SK-N-SH treated with all-trans-retinoic acid at 6 μM for 48 hours (cell line): ENCODE results near the gene NFIL3.

Source experiments
- ATAC-seq: fragments of 200-7000 bp; cut with Tn5 transposase; 3 replicates; pipeline ENCODE4 v1.9.1; 2020; ENCODE audit warnings: mild to moderate bottlenecking, moderate library complexity
- ARNTL ChIP-seq: fragments of 450-650 bp; formaldehyde crosslinking; IDR thresholded peaks from 2 replicates; pipeline ENCODE4 v1.5.0; 2020; ENCODE audit warnings: low read depth, mild to moderate bottlenecking, moderate library complexity, borderline replicate concordance
- BACH2 ChIP-seq: fragments of 250-450 bp; sonication (Bioruptor Pico); IDR thresholded peaks from 2 replicates; pipeline ENCODE4 v1.9.0; 2021; ENCODE audit warnings: mild to moderate bottlenecking, borderline replicate concordance
- CREB5 ChIP-seq: fragments of 250-450 bp; sonication (Bioruptor Pico); IDR thresholded peaks from 2 replicates; pipeline ENCODE4 v1.5.1; 2020; ENCODE audit warnings: low read depth, mild to moderate bottlenecking, moderate library complexity
- CSDC2 ChIP-seq: fragments of 250-450 bp; sonication (Bioruptor Pico); IDR thresholded peaks from 2 replicates; pipeline ENCODE4 v1.5.0; 2020; ENCODE audit warnings: mild to moderate bottlenecking, moderate library complexity
- ESRRG ChIP-seq: fragments of 250-450 bp; sonication (Bioruptor Pico); IDR thresholded peaks from 2 replicates; pipeline ENCODE4 v1.6.1; 2021; ENCODE audit warnings: mild to moderate bottlenecking
- GLIS3 ChIP-seq: fragments of 250-450 bp; sonication (Bioruptor Pico); IDR thresholded peaks from 2 replicates; pipeline ENCODE4 v1.5.0; 2020; ENCODE audit warnings: mild to moderate bottlenecking, moderate library complexity
- ISL1 ChIP-seq: fragments of 250-450 bp; sonication (Bioruptor Pico); IDR thresholded peaks from 2 replicates; pipeline ENCODE4 v2.1.2; 2022; ENCODE audit warnings: mild to moderate bottlenecking, moderate library complexity
- OSR1 ChIP-seq: fragments of 250-450 bp; sonication (Bioruptor Pico); IDR thresholded peaks from 2 replicates; pipeline ENCODE4 v1.8.0; 2022; ENCODE audit warnings: moderate library complexity, mild to moderate bottlenecking, inconsistent platforms
- POU6F1 ChIP-seq: fragments of 250-450 bp; sonication (Bioruptor Pico); IDR thresholded peaks from 2 replicates; pipeline ENCODE4 v1.8.0; 2021; ENCODE audit warnings: low read depth, mild to moderate bottlenecking, moderate library complexity, borderline replicate concordance
- PPARA ChIP-seq: fragments of 250-450 bp; sonication (Bioruptor Pico); IDR thresholded peaks from 2 replicates; pipeline ENCODE4 v1.5.0; 2020; ENCODE audit warnings: mild to moderate bottlenecking, borderline replicate concordance
- RARB ChIP-seq: fragments of 250-450 bp; sonication (Bioruptor Pico); IDR thresholded peaks from 2 replicates; pipeline ENCODE4 v1.8.0; 2021; ENCODE audit warnings: mild to moderate bottlenecking, moderate library complexity
- SNAI2 ChIP-seq: fragments of 250-450 bp; sonication (Bioruptor Pico); IDR thresholded peaks from 2 replicates; pipeline ENCODE4 v1.5.0; 2020; ENCODE audit warnings: mild to moderate bottlenecking, moderate library complexity
- TCF4 ChIP-seq: fragments of 250-450 bp; sonication (Bioruptor Pico); IDR thresholded peaks from 2 replicates; pipeline ENCODE4 v1.8.0; 2021; ENCODE audit warnings: mild to moderate bottlenecking, moderate library complexity, borderline replicate concordance
- TOX ChIP-seq: fragments of 250-450 bp; sonication (Bioruptor Pico); IDR thresholded peaks from 2 replicates; pipeline ENCODE4 v1.8.0; 2021; ENCODE audit warnings: mild to moderate bottlenecking, moderate library complexity, borderline replicate concordance
- ZC3H10 ChIP-seq: fragments of 250-450 bp; sonication (Bioruptor Pico); IDR thresholded peaks from 2 replicates; pipeline ENCODE4 v1.5.1; 2021; ENCODE audit warnings: mild to moderate bottlenecking, moderate library complexity
- ZFP3 ChIP-seq: fragments of 250-450 bp; sonication (Bioruptor Pico); IDR thresholded peaks from 2 replicates; pipeline ENCODE4 v1.5.0; 2020; ENCODE audit warnings: mild to moderate bottlenecking, moderate library complexity
- ZFP30 ChIP-seq: fragments of 450-650 bp; formaldehyde crosslinking; IDR thresholded peaks from 2 replicates; pipeline ENCODE4 v1.5.0; 2022; ENCODE audit warnings: mild to moderate bottlenecking, moderate library complexity
- ZNF565 ChIP-seq: fragments of 450-650 bp; formaldehyde crosslinking; conservative IDR thresholded peaks from 2 replicates; pipeline ENCODE4 v1.5.0; 2020; ENCODE audit warnings: low read depth, mild to moderate bottlenecking, moderate library complexity
- ZNF70 ChIP-seq: fragments of 450-650 bp; formaldehyde crosslinking; IDR thresholded peaks from 2 replicates; pipeline ENCODE4 v1.5.0; 2020; ENCODE audit warnings: mild to moderate bottlenecking, moderate library complexity
- ZNF8 ChIP-seq: fragments of 450-650 bp; formaldehyde crosslinking; IDR thresholded peaks from 2 replicates; pipeline ENCODE4 v1.5.0; 2020; ENCODE audit warnings: mild to moderate bottlenecking, moderate library complexity
- TF ChIP-seq, protein P1 (sequence below): fragments of 250-450 bp; sonication (Bioruptor Pico); IDR thresholded peaks from 2 replicates; pipeline ENCODE4 v1.5.0; 2020; ENCODE audit warnings: mild to moderate bottlenecking, moderate library complexity
- TF ChIP-seq, protein P2 (sequence below): fragments of 250-450 bp; sonication (Bioruptor Pico); IDR thresholded peaks from 2 replicates; pipeline ENCODE4 v1.8.0; 2020; ENCODE audit warnings: mild to moderate bottlenecking, moderate library complexity, borderline replicate concordance

Gene NFIL3

DNA sequence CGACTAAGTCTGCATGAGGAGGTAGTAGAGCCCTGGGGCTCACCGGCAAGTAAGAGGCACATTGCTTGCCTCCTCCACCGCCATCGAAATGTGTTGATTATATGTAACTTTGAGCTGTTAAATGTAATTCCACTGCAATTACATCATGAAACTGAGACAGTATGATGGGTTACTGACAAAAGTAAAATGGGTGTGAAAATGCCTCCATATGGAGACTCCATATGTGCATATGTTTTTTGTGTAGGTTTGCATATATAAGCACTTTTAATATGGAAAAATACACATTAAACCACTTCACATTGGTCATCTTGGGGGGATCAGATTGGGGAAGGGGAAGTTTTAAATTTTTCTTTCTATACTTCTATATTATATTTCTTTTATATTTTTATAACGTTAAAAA, 29.8 kb downstream of the NFIL3 start:
- TF ChIP-seq SNAI2 (CRISPR knock-in tag) (no peak), BACH2 (CRISPR knock-in tag) (no peak), ZC3H10 (CRISPR knock-in tag) (no peak), RARB (no peak), ZNF70 (no peak), CSDC2 (CRISPR knock-in tag) (no peak), PPARA (no peak), ISL1 (CRISPR knock-in tag) (no peak), ZNF565 (no peak), ESRRG (no peak), TOX (CRISPR knock-in tag) (no peak), ZNF8 (CRISPR knock-in tag) (no peak), GLIS3 (no peak), CREB5 (no peak)
- TF ChIP-seq, protein P1, sequence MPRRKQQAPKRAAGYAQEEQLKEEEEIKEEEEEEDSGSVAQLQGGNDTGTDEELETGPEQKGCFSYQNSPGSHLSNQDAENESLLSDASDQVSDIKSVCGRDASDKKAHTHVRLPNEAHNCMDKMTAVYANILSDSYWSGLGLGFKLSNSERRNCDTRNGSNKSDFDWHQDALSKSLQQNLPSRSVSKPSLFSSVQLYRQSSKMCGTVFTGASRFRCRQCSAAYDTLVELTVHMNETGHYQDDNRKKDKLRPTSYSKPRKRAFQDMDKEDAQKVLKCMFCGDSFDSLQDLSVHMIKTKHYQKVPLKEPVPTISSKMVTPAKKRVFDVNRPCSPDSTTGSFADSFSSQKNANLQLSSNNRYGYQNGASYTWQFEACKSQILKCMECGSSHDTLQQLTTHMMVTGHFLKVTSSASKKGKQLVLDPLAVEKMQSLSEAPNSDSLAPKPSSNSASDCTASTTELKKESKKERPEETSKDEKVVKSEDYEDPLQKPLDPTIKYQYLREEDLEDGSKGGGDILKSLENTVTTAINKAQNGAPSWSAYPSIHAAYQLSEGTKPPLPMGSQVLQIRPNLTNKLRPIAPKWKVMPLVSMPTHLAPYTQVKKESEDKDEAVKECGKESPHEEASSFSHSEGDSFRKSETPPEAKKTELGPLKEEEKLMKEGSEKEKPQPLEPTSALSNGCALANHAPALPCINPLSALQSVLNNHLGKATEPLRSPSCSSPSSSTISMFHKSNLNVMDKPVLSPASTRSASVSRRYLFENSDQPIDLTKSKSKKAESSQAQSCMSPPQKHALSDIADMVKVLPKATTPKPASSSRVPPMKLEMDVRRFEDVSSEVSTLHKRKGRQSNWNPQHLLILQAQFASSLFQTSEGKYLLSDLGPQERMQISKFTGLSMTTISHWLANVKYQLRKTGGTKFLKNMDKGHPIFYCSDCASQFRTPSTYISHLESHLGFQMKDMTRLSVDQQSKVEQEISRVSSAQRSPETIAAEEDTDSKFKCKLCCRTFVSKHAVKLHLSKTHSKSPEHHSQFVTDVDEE (CRISPR knock-in tag) = no peak
- no peak for ATAC-seq

- no peak for ATAC-seq
- TF ChIP-seq OSR1 (CRISPR knock-in tag) (no peak), ZC3H10 (CRISPR knock-in tag) (no peak), ZNF70 (no peak), PPARA (no peak), GLIS3 (no peak), TOX (CRISPR knock-in tag) (no peak), ZNF565 (no peak), ZFP30 (CRISPR knock-in tag) (no peak), TCF4 (CRISPR knock-in tag) (no peak), POU6F1 (CRISPR knock-in tag) (no peak), SNAI2 (CRISPR knock-in tag) (no peak), ARNTL (CRISPR knock-in tag) (no peak), CSDC2 (CRISPR knock-in tag) (no peak), ZFP3 (CRISPR knock-in tag) (no peak), ZNF8 (CRISPR knock-in tag) (no peak), RARB (no peak), ISL1 (CRISPR knock-in tag) (no peak)
- TF ChIP-seq, protein P1 (CRISPR knock-in tag) = no peak
- TF ChIP-seq, protein P2, sequence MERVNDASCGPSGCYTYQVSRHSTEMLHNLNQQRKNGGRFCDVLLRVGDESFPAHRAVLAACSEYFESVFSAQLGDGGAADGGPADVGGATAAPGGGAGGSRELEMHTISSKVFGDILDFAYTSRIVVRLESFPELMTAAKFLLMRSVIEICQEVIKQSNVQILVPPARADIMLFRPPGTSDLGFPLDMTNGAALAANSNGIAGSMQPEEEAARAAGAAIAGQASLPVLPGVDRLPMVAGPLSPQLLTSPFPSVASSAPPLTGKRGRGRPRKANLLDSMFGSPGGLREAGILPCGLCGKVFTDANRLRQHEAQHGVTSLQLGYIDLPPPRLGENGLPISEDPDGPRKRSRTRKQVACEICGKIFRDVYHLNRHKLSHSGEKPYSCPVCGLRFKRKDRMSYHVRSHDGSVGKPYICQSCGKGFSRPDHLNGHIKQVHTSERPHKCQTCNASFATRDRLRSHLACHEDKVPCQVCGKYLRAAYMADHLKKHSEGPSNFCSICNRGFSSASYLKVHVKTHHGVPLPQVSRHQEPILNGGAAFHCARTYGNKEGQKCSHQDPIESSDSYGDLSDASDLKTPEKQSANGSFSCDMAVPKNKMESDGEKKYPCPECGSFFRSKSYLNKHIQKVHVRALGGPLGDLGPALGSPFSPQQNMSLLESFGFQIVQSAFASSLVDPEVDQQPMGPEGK (CRISPR knock-in tag) = no peak
Measured at GRCh38 chr9:91392435-91392834, 31.2 kb downstream of the NFIL3 start.
